Hippocampal formation (tissue), 2 donors: ENCODE results near the gene RNASE4.
A peak's percentile ranks its signal among the peaks of the same experiment; 100 is the strongest.
"Not testable (repeated sequence)": the region's sequence is repeated elsewhere in the genome, so short reads cannot be mapped to it uniquely, and the experiment has no call there.

ENCODE experiments used
- DNase-seq, 2 donors: peaks; one replicate each; lab custom pipeline; 2025; lab: John Stamatoyannopoulos, UW

RNASE4 gene, protein sequence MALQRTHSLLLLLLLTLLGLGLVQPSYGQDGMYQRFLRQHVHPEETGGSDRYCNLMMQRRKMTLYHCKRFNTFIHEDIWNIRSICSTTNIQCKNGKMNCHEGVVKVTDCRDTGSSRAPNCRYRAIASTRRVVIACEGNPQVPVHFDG

DNA sequence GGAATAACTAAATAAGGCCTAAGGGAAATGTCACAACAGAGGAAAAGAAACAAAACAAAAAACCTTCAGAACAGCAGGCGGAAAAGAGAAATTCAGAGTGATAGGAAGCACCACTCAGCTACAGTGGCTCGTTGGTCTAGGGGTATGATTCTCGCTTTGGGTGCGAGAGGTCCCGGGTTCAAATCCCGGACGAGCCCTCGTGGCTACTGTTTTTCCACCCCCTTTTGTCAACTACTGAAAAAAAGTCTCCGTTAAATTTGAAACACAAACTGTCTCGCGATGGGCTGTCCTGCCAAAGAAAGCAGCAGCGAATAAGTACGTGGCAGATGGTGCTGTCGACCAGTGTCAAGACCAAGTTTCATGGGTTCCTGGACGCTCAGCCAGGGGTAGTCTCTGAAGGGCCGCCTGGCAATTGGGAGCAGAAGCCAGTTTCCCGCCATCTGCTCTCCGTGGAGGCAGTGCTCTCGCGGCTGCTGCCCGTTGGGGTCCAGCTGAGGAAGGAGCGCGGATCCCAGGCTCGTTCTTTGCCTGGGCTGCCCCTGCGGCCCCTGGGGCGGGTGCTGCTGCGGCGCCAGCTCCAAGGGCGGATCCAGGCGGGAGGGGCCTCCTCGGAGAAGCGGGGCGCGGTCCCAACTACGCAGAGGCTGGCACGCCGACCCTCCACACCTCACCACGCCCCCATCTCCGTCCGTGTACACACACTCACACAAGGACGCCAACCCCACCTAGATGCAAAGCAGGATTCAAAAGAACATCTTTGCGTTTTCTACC lies at the start of gene RNASE4:
Gene RNASE4, plus strand, starts transcription at position 670 of the 771 bp plus-strand sequence. CDS start 14,812 bp downstream, outside the sequence.
- peak; percentile 61 to 66 for DNase-seq

DNA sequence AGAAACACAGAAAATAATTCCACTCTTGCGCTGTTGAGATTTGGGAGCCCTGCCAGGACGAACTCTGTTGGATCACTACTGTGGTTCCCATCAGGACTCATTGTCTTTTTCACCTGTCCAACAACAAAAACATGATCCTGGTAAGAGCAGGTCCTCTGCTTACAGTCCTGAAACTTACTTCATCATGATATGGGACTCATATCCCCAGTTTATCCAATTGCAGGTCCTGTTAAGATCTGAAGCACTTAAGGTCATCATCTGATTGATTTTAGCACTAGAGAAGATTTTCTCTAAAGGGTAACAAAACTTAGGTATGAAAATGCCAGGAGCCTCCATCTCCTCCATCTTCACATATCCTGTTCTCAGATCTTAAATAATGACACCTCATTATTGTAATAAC lies 42.8 kb upstream of the RNASE4 start, which contains the start of gene OR6S1:
Gene OR6S1, minus strand, starts transcription at position 101 of the 400 bp plus-strand sequence. Its CDS starts 0 bp downstream, at position 101.
- DNase-seq: no peak

DNA sequence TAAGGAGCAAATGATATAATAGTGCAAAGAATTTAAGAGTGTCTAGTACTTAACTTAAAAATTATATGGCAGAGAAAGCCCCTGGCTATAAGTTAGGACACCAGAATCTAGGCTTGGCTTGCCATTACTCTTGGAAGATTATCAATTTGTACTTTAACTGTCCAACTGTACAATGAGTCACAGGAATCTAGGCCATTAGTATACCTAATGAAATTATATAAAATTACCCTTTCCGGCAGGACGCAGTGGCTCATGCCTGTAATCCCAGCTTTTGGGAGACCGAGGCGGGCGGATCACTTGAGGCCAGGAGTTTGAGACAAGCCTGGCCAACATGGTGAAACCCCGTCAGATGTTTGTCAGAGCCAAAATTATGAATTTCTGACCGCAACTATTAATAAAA lies 42.2 kb upstream of the RNASE4 start:
- no peak for DNase-seq

DNA sequence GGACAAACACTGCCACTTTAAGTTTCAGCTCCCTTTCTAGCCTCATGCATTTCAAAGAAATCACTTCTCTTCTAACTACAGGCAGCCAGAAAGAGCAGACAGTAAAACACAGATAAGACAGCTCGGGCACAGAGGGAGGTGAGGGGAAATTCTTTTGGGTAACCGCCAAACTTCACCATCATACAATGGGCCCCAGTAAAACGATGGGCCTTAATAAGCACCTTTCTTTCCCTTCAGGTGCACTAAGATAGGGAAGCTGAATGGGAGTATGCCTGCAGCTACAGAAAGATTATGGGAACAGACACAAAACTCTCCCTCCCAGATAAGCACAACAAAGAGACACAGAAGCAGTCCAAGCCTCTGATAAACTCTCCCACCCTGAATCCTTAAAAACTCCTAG lies 41.6 kb upstream of the RNASE4 start:
- DNase-seq: not testable (repeated sequence)

DNA sequence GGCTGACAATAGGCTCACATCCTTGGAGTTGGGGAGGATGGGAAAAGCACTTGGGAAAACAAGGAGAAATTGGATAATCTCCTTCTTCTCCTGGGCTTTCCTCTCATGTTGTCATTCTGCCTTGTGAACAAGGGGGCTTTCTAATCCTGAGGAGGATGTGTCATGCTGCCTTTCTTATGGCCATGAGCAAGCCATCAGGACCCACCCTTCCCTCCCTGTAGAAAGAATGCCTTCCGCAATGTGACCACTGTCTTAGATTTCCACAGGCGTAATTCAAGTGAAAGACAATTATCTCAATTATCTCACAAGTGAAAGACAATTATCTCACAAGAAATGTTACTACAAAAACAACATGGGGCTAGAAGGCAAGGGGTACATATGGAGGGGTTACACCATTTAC lies 39.8 kb upstream of the RNASE4 start:
- DNase-seq: no peak

GRCh38 chr14:20645481-20645880 lies 38.9 kb upstream of the RNASE4 start:
- no peak for DNase-seq

DNA sequence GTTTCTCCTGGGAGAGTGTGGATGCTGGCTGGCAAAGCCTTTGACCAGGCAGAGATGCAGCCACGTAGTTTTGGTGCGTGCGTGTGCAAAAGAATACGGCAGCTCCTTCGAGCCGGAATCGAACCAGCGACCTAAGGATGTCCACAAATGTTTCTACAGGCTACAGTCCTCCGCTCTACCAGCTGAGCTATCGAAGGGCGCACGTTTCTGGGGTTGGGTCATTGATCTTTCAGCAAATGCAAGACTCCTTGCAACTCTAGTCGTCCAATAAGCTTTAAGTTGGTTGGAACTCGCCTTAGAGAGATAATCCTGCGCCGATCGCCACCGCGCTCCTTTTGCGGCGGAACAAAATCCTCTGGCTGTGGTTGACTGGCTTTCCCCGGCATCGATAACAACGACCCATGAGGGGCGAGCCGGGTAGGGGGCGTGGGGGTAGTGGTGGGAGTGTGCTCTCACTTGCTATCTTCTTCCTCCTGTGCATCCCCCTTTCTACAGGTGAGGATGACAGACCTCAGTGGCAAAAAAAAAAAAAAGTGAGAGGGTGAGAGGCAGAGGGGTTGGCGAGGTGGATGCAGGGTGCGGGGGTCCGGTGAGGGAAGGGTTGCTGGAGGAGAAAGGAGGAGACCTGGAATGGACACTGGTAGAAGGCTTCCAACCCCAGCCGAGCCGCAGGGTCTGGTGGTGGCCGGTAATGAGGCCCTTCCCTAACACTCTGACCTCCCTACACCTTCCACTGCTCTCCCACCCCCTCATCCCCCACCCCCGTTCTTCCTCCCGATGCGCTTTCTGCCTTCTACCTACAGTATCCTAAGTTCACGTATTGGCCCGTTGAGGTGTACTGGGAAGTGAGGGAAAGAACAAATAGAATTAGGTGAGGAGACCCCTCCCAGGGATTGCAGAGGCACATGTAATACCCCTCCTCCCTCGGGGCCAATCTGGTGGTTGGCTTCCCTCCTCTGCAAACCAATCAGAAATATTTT lies 31.1 kb upstream of the RNASE4 start:
- DNase-seq: no peak

GRCh38 chr14:20655851-20656250 lies 28.5 kb upstream of the RNASE4 start:
- no peak for DNase-seq

GRCh38 chr14:20656274-20656673 lies 28.1 kb upstream of the RNASE4 start:
- no peak for DNase-seq

GRCh38 chr14:20657216-20658211 lies 26.8 kb upstream of the RNASE4 start:
- DNase-seq: no peak

DNA sequence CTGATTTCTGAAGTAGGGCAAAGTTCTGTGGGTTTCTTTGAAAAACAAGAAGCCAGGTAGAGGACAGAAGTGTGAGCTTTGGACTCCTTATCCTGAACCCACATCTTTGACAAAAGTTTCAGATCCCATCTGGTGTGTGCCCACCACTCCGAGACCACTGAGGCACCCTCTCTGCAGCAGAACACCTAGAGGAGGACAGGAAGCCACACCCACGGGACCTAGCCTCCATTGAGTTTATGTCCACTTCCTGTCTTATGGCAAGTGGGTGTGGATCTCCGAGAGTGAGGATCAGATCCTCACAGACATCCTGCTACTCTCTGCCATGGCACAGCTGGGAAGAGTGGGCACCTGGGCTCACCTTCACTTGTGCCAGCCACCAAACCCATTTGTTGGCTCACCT lies 26.1 kb upstream of the RNASE4 start:
- DNase-seq: no peak

DNA sequence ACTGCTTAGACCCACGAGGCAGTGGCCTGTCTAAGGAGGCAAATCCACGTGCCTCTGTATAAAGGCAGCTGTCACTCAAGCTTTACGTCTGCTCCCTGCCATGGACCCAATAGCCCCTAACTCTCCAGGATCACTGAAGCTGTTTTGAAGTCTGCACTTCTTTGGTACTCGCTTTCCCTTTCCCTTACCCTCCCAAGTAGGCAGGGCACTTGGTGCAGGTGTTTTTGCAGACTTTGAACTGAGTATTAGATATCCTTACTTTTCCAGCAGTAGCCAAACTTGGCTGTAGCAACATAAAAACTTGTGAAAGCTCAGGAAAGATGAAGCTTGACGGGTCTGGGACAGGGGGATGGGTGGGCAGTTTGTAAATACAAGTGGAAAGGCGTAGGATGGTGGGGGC lies 25.0 kb upstream of the RNASE4 start:
- no peak for DNase-seq

DNA sequence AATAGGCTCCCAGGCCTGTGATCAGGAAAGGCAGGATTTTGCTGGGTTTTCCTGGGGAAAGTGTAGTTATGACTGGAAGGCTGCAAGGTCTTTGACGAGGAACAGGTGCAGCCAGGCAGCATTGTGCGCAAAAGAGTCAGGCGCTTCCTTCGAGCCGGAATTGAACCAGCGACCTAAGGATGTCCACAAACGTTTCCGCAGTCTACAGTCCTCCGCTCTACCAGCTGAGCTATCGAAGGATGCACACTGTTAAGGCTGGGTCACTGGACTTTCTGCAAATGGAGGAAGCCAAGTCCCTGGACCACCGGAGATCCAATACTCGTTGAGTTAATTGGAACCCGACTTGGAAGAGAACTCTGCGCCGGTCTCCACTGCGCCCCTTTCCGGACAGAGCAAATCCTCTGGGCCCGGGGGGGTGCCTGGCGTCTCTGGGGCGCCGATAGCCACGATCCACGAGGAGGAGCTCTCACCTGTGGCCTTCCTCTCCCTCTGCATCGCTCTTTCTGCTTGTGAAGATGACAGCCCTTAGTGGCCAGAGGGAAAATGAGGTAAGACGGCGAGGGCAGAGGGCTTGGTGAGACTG lies 24.5 kb upstream of the RNASE4 start:
- DNase-seq: no peak

- no peak for DNase-seq
Measured at GRCh38 chr14:20661197-20661596, 23.2 kb upstream of the RNASE4 start.

GRCh38 chr14:20662968-20663732 lies 21.2 kb upstream of the RNASE4 start:
- DNase-seq: peak in 1 of 2 donors; percentile 27

GRCh38 chr14:20666400-20666961 lies 17.9 kb upstream of the RNASE4 start:
- not testable (repeated sequence) for DNase-seq

DNA sequence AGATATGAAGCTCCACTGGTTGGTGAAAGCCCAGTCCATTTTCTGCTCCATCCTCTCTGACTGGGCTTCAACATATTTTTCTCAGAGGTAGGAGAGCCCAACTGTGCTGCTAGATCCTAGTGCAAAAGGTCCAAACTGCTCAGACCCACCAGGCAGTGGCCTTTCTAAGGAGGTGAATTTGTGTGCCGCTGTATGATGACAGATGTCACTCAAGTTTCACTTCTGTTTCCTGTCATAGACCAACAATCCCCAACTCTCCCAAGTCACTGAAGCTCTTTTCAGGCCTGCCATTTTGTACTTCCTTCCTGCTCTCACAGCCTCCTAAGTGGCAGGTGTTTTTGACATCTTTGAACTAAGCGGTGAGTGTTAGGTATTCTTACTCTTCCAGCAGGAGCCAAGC lies 16.4 kb upstream of the RNASE4 start:
- no peak for DNase-seq

DNA sequence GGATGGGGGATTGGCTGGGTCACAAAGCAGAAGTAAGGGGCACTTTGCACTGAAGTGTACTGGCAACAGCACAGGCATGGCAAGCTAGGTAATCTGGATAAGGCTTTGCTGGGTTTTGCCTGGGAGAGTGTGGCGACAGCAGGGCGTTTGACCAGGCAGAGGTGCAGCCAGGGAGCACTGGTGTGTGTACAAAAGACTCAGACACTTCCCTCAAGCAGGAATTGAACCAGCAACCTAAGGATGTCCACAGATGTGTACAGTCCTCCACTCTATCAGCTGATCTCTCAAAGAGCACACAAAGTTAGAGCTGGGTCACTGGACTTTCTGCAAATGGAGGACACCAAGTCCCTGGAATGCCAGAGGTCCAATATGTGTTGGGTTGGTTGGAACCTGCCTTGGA lies 15.4 kb upstream of the RNASE4 start:
- DNase-seq: no peak

DNA sequence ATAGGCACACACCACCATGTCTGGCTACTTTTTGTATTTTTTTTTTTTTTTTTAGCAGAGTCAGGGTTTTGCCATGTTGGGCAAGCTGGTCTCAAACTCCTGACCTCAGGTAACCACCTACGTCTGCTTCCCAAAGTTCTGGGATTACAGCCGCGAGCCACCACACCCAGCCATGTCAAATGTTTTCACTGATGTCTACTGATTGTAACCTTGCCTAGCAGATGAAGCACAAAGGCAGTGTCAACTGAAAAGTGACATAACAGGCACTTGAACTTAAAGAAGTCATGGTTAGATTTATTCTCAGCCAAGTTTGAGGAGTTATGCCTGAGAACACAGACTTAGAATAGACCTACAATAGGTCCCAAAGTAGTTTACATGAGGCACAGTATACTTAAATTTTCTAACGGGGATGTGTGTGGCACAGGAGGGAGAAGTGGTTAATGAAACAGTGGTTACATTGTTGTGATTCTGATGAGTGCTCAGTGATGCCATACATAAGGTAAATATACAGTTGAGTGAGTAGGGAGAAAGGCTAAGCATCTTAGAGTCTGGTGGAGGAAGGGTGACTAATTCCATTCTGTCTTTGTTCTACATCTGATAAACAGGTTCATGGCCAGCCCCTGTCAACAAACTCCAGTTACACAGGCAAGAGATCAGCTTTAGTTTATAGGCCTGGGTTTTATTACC lies 12.6 kb upstream of the RNASE4 start:
- DNase-seq: no peak
